Muscle of arm (tissue), 12 donors: ENCODE measurements around the gene HOXA9. TPM values are rescaled to one million over a fixed set of nuclear protein-coding genes. Genes with fewer than 3 reads are reported as not detected.

ENCODE experiments used
- DNase-seq: peaks from one replicate; pipeline ENCODE4 v3.0.0-alpha.2; 2013
- polyA plus RNA-seq, 12 donors: library from polyadenylated mRNA; unstranded; fragments of 120-200 nt; gene quantifications; one replicate each; pipeline ENCODE4 v1.2.1, GENCODE V29; 2013; ENCODE audit not compliant: insufficient read length in 12 of 12

Gene HOXA9
- polyA plus RNA-seq, 12 donors, result 21.7 to 48.1 (median 29.8) TPM; not detected in 1

DNA sequence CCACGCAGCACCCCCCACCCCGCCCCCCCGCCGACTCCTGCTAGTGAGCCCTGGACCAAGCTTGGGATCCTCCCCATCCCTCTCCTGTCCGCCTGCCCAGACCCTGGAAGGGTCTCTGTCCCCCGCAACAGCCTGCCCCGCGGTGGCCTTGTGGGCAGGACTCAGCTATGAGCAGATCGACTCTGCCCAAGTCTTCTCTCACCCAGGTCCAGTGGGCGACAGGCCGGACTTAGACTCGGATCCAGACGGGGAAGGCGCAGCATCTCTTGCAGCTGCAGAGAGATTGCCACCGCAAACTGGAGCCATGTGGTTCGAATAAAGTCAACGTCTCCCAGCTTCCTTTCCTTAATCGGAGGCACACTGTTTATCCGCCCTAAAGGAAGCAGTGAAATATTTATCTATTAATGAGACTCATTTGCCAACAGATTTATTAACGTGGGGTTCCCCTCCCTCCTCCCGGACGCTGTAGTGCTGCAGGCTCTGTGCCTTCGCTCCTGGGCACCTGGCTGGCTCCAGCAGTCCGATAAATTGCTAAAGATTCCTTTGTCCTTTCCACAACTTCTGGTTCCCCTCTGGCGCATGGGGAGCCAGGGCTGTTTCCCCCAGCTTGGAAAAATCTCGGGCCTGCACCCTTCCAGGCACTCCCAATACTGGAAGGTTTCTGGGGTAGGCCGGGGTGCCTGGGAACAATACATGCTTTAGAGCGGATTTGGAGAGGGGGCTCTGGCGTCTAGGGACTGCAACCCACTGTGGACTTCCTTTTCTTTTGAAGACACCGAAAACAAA, 8.2 kb downstream of the HOXA9 start:
- no peak for DNase-seq

GRCh38 chr7:27156508-27156898, 8.8 kb downstream of the HOXA9 start, which contains the start of gene HOXA7:
HOXA7 (minus strand) TSS chr7:27156675; CDS start chr7:27156545, 130 bp downstream.
- peak; percentile 92 for DNase-seq

- no peak for DNase-seq
Observed at GRCh38 chr7:27155816-27156507, 9.4 kb downstream of the HOXA9 start.

DNA sequence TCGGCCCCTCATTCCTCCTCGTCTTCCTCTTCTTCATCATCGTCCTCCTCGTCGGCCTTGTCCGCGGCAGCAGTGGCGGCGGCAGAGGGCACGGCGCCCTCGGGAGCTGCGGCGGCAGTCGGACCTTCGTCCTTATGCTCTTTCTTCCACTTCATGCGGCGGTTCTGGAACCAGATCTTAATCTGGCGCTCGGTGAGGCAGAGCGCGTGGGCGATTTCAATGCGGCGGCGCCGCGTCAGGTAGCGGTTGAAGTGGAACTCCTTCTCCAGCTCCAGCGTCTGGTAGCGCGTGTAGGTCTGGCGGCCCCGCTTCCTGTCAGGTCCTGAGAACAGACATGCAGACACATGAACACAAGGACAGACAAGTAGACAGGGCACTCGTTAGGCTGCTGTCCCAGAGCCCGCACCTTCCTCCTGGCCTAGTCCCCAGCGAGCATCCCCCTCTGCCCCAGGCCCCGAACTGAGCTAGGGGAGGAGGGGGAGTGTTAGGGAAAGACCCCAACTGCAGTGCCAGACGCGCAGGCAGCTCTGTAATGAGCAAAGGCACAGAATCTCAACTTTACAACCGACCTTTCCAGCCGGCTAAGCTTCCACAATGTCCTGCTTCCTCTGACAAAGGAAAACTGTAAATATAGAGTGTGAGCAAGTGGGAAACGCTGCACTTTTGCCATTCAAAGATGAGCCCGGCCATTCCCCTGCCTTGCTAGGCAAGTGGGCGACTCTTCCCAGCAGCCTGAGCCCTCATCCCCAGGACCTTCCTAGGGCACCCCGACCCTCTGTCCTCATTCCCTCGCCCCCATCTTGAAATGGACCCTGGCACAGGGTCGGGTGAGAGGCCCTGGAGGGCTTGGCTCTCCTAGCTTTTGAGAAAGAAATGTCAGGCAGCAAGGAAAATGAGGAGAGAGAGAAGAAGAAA, 10.2 kb downstream of the HOXA9 start:
- no peak for DNase-seq

- no peak for DNase-seq
Observed at GRCh38 chr7:27154369-27154768, 11.0 kb downstream of the HOXA9 start.

GRCh38 chr7:27153526-27153925, 11.8 kb downstream of the HOXA9 start:
- no peak for DNase-seq

DNA sequence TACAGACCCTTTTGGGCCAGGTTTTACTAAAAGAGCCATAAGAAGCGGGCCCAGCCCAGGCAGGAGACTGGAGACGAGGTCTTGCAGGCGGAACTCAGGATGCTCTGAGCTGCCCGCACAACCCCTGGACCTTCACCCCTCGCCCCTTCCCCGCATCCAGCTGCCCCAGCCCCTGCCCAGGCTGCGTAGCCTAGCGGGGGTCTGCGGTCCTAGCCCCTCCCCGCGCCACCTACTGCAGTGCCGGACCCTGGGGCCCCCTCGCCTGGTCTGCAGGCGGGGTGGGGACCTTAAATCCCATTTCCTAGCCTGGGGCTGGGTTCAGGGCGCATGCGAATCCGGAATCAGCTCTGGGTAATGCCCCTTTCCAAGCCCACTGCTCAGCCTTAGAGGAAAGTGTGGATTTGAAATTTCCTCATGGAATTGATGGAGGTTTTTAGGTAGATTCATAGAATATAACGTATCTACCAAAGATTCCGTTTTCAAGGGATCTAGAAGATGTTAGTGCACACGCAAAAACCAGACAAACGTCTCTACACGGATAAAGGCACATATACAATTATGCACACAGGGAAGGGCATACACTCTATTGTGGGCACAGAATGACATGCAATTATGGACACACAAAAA, 12.4 kb downstream of the HOXA9 start:
- DNase-seq, result no peak

- DNase-seq, result peak; percentile 44
Observed at GRCh38 chr7:27151931-27152815, 13.2 kb downstream of the HOXA9 start, which contains the start of gene HOXA3. HOXA3 (minus strand) TSS chr7:27152583; CDS start chr7:27110640, 41,943 bp downstream.

GRCh38 chr7:27151341-27151930, 13.9 kb downstream of the HOXA9 start:
- no peak for DNase-seq

GRCh38 chr7:27150568-27151340, 14.6 kb downstream of the HOXA9 start:
- peak; percentile 86 for DNase-seq

DNA sequence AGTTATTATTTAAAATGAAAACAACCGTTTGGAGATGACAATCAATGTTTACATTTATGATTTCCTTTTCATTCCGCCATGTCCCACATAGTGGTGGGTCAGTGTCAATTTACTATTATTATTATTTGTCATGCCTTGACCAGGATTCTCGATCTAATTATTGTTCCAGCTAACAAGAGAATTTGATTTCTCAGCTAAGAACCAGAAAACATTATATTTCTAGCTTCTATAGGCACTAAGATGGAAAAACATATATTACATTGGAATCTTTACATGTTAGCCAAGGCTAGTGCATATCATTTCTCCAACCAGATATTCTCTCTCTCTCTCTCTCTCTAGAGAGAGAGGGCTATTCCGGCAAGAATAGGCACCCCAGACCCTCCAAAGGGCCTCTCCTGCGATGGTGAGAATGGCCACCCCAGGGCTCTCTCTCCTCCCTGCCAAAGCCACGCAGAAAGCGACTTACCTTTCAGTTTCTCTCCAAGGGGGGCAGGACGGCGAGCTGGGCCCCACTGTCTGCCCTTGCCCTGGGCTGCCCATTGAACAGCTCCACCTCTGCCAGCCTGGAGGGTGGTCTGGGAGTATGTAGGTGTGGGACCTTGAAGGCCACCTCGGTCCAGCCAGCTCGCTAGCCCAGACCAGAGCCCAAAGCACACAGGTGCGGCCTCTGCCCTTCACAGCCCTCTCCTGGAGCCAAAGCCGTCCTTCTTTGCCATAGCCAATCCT, 15.3 kb downstream of the HOXA9 start:
- no peak for DNase-seq

- peak; percentile 41 for DNase-seq
Observed at GRCh38 chr7:27148756-27149641, 16.3 kb downstream of the HOXA9 start.

DNA sequence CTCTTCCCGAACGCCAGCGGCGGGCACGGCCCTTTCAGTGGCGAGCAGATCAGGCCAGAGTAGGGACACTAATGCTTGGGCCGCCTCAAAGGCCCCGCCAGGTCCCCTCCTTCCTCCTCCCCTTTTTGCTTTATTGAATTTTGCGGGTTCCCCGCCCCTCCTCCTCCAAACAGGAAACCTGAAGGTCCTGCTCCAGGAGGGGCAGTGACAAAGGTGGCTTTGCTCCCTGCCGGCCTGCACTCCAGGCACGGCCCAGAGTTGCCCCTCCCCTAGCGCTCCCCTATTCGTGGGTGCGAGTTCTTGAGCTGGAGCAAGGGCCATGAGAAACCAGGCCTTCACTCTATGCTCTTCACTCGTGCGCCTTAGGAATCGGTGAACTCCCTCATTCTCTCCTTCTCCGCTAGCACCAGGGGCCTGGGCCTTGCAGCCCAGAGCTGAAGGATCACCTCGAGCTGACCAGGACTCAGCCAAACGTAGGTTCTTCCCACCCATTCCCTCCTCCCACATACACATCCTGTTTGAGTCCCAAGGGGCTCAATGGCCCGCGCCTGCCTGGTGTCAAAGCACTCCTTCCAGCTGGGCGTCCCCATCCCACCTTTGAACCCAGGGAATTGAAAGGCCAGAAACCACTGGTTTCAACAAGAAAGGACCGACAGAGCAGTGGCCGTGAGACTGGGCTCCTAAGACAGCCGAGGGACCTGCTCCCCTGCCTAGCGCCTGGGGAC, 17.1 kb downstream of the HOXA9 start:
- peak; percentile 53 for DNase-seq

- peak; percentile 70 for DNase-seq
Observed at GRCh38 chr7:27147199-27148030, 17.9 kb downstream of the HOXA9 start, which contains the start of gene HOXA6. HOXA6 (minus strand) TSS chr7:27147774; CDS start chr7:27147749, 25 bp downstream.

GRCh38 chr7:27146491-27147198, 18.7 kb downstream of the HOXA9 start:
- no peak for DNase-seq
